HL-60 (cell line): ENCODE measurements around the gene FUBP1.

Experiments used
- DNase-seq, 2 experiments: peaks; one replicate each; pipeline ENCODE4 v3.0.0-alpha.2; 2010 to 2020; ENCODE audit warnings: low read depth in 1 of 2, low spot score in 1 of 2
- H3K27ac ChIP-seq: fragments of 250-450 bp; sonication (Bioruptor Pico); replicated peaks from 2 replicates; pipeline ENCODE4 v1.5.1; 2020; ENCODE audit warnings: mild to moderate bottlenecking, moderate library complexity
- H3K27me3 ChIP-seq: fragments of 250-450 bp; sonication (Bioruptor Pico); 2 replicates; pipeline ENCODE4 v1.5.1; 2021; ENCODE audit warnings: mild to moderate bottlenecking, moderate library complexity; ENCODE audit not compliant: insufficient read depth, poor library complexity, severe bottlenecking
- H3K4me3 ChIP-seq: replicated peaks from 2 replicates; pipeline ENCODE4 v1.5.1; 2011; ENCODE audit warnings: mild to moderate bottlenecking, control low read depth, low read length; ENCODE audit not compliant: insufficient read depth
- GABPA ChIP-seq: IDR thresholded peaks from 2 replicates; pipeline ENCODE4 v1.6.1; 2012; ENCODE audit warnings: low read depth
- POLR2AphosphoS5 ChIP-seq: IDR thresholded peaks from 2 replicates; pipeline ENCODE4 v1.6.1; 2012; ENCODE audit warnings: low read depth
- REST ChIP-seq: IDR thresholded peaks from 2 replicates; pipeline ENCODE4 v1.6.1; 2012; ENCODE audit warnings: low read depth; ENCODE audit not compliant: insufficient replicate concordance
- SPI1 ChIP-seq: IDR thresholded peaks from 2 replicates; pipeline ENCODE4 v1.6.1; 2012; ENCODE audit warnings: low read depth, mild to moderate bottlenecking, borderline replicate concordance
- TF ChIP-seq, protein P1 (sequence below): IDR thresholded peaks from one replicate; pipeline ENCODE4 v1.5.1; 2011; ENCODE audit warnings: low read length, control low read depth, inconsistent platforms; ENCODE audit not compliant: insufficient read depth

Gene FUBP1

GRCh38 chr1:78015148-78015547, 36.3 kb upstream of the FUBP1 start:
- no peak for TF ChIP-seq GABPA
- TF ChIP-seq, protein P1, sequence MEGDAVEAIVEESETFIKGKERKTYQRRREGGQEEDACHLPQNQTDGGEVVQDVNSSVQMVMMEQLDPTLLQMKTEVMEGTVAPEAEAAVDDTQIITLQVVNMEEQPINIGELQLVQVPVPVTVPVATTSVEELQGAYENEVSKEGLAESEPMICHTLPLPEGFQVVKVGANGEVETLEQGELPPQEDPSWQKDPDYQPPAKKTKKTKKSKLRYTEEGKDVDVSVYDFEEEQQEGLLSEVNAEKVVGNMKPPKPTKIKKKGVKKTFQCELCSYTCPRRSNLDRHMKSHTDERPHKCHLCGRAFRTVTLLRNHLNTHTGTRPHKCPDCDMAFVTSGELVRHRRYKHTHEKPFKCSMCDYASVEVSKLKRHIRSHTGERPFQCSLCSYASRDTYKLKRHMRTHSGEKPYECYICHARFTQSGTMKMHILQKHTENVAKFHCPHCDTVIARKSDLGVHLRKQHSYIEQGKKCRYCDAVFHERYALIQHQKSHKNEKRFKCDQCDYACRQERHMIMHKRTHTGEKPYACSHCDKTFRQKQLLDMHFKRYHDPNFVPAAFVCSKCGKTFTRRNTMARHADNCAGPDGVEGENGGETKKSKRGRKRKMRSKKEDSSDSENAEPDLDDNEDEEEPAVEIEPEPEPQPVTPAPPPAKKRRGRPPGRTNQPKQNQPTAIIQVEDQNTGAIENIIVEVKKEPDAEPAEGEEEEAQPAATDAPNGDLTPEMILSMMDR: no peak
- TF ChIP-seq POLR2AphosphoS5: no peak
- TF ChIP-seq REST: no peak
- TF ChIP-seq SPI1: no peak
- Histone ChIP-seq H3K27me3 (no peaks in the 10 kb centered on the region), H3K4me3 (no peak overlapping the region), H3K27ac (no peak overlapping the region)
- DNase-seq: no peak

GRCh38 chr1:78011050-78011449, 32.2 kb upstream of the FUBP1 start:
- Histone ChIP-seq H3K4me3 (no peak overlapping the region), H3K27me3 (no peaks in the 10 kb centered on the region), H3K27ac (no peak overlapping the region)
- TF ChIP-seq, protein P1: no peak
- TF ChIP-seq SPI1 (no peak), POLR2AphosphoS5 (no peak), REST (no peak), GABPA (no peak)
- no peak for DNase-seq

DNA sequence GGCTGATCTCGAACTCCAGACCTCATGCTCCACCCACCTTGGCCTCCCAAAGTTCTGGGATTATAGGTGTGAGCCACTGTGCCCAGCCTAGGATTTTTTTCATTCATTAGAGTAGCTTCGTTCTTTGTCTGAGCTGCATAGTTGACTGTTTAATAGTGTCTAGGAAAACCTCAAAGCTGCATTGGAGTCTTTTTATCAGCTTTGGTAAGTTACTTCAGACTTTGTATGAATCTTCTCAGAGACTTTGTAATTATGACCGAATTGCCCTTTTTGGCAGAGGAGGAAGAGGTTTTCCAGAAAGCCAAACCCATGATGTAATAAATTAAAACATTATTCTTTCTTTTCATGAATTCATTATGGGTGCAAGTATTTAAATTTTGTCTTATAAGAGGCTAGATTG, 31.0 kb upstream of the FUBP1 start:
- TF ChIP-seq POLR2AphosphoS5 (no peak), GABPA (no peak), REST (no peak), SPI1 (no peak)
- TF ChIP-seq, protein P1: no peak
- H3K27ac ChIP-seq: no peak overlapping the region
- H3K27me3 ChIP-seq: no peaks in the 10 kb centered on the region
- DNase-seq: no peak
- no peak overlapping the region for H3K4me3 ChIP-seq
